Measurements from ENCODE around the gene IL17B. TPM values are rescaled to one million over a fixed set of nuclear protein-coding genes. Genes with fewer than 3 reads are reported as not detected.
"Not testable (repeated sequence)": the region's sequence is repeated elsewhere in the genome, so short reads cannot be mapped to it uniquely, and the experiment has no call there.

Gene IL17B
- total and polyA plus RNA-seq, 2 donors, result 0.24 to 1.2 TPM

DNA sequence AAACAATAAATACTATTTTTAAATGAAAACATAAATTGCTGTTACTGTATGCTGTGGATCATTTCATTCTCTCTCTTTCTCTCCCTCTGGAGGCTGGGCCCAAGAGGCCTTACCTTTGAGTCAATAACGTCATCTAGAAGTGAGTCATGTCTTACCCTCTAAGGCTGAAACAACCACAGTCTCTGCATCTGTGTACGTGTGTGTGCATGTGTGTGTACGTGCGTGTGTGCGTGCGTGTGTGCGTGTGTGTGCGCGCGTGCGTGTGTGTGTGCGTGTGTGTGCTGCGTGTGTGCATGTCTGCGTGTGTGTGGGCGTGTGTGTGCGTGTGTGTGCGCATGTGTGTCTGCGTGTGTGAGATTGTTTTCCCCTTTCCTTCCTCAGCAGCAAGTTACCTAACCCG, 13.6 kb upstream of the IL17B start:
- 99% methylated on average over 19 of the region's 19 CpGs for WGBS

DNA sequence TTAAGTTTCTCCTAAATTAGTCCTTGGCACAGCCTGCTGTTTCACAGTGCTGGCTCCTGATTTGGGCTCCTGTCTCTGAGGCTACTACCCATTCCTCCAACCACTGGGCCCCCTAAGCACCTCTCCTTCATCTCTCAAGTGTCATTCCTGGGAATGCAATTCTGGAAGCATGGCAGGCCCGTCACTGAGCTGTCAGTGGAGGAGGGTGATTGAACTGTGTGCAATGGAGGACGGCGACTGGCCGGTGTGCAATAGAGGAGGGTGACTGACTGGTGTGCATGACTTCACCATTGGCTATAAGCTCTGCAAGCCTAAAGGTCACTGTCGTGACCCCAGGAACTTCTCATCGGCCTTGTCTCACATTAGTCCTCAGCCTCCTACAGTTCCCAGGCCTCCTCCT, 12.4 kb upstream of the IL17B start:
- no peaks in the 10 kb centered on the region for H3K36me3 ChIP-seq (ENCODE audit: control insufficient read depth in 2 of 2, insufficient read depth in 2 of 2, low read length in 1 of 2)
- no peak overlapping the region for H3K27ac ChIP-seq (ENCODE audit: low read depth in 1 of 2, low read length in 1 of 2)
- H3K9me3 ChIP-seq (ENCODE audit: control insufficient read depth in 2 of 2, insufficient read depth in 1 of 2, low read length in 1 of 2), result no peaks in the 10 kb centered on the region
- 98% methylated on average over 6 of the region's 6 CpGs for WGBS
- DNase-seq (ENCODE audit: low read depth in 6 of 9, low spot score in 9 of 9), result no peak
- no peaks in the 10 kb centered on the region for H3K27me3 ChIP-seq (ENCODE audit: control insufficient read depth in 2 of 2, insufficient read depth in 1 of 2, low read length in 1 of 2)
- H3K4me1 ChIP-seq (ENCODE audit: control insufficient read depth in 2 of 2, insufficient read depth in 2 of 2, low read length in 2 of 2), result peaks cover 0 to 5% of the 10 kb centered on the region in 2 donors
- no peak overlapping the region for H3K4me3 ChIP-seq (ENCODE audit: low read length in 2 of 2)

More for the DNA sequence above, 13.6 kb upstream of the IL17B start:
- no peaks in the 10 kb centered on the region for H3K36me3 ChIP-seq (ENCODE audit: control insufficient read depth in 2 of 2, insufficient read depth in 2 of 2, low read length in 1 of 2)
- DNase-seq (ENCODE audit: low read depth in 6 of 9, low spot score in 9 of 9), result no peak
- H3K4me3 ChIP-seq (ENCODE audit: low read length in 2 of 2), result no peak overlapping the region
- no peak overlapping the region for H3K27ac ChIP-seq (ENCODE audit: low read depth in 1 of 2, low read length in 1 of 2)
- H3K9me3 ChIP-seq (ENCODE audit: control insufficient read depth in 2 of 2, insufficient read depth in 1 of 2, low read length in 1 of 2), result no peaks in the 10 kb centered on the region
- no peaks in the 10 kb centered on the region for H3K27me3 ChIP-seq (ENCODE audit: control insufficient read depth in 2 of 2, insufficient read depth in 1 of 2, low read length in 1 of 2)
- no peaks in the 10 kb centered on the region for H3K4me1 ChIP-seq (ENCODE audit: control insufficient read depth in 2 of 2, insufficient read depth in 2 of 2, low read length in 2 of 2)

DNA sequence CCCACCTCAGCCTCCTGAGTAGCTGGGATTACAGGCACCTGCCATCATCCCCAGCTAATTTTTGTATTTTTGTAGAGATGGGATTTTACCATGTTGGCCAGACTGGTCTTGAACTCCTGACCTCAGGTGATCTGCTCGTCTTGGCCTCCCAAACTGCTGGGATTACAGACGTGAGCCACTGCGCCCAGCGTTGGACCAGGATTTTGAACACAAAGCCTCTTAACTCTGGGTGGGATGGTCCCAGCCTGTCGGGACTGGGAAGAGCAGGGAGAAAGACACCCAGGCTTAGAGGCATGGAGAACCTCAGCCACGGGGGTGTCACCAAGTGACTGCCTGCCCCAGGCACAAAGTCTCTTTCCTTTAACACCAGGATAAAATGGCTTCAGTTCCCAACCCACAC, 12.0 kb upstream of the IL17B start:
- H3K4me3 ChIP-seq (ENCODE audit: low read length in 2 of 2); H3K27ac ChIP-seq (ENCODE audit: low read depth in 1 of 2, low read length in 1 of 2); H3K9me3 ChIP-seq (ENCODE audit: control insufficient read depth in 2 of 2, insufficient read depth in 1 of 2, low read length in 1 of 2); H3K36me3 ChIP-seq (ENCODE audit: control insufficient read depth in 2 of 2, insufficient read depth in 2 of 2, low read length in 1 of 2); H3K27me3 ChIP-seq (ENCODE audit: control insufficient read depth in 2 of 2, insufficient read depth in 1 of 2, low read length in 1 of 2); DNase-seq (ENCODE audit: low read depth in 6 of 9, low spot score in 9 of 9); H3K4me1 ChIP-seq (ENCODE audit: control insufficient read depth in 2 of 2, insufficient read depth in 2 of 2, low read length in 2 of 2): not testable (repeated sequence)
- 98% methylated on average over 6 of the region's 6 CpGs for WGBS

DNA sequence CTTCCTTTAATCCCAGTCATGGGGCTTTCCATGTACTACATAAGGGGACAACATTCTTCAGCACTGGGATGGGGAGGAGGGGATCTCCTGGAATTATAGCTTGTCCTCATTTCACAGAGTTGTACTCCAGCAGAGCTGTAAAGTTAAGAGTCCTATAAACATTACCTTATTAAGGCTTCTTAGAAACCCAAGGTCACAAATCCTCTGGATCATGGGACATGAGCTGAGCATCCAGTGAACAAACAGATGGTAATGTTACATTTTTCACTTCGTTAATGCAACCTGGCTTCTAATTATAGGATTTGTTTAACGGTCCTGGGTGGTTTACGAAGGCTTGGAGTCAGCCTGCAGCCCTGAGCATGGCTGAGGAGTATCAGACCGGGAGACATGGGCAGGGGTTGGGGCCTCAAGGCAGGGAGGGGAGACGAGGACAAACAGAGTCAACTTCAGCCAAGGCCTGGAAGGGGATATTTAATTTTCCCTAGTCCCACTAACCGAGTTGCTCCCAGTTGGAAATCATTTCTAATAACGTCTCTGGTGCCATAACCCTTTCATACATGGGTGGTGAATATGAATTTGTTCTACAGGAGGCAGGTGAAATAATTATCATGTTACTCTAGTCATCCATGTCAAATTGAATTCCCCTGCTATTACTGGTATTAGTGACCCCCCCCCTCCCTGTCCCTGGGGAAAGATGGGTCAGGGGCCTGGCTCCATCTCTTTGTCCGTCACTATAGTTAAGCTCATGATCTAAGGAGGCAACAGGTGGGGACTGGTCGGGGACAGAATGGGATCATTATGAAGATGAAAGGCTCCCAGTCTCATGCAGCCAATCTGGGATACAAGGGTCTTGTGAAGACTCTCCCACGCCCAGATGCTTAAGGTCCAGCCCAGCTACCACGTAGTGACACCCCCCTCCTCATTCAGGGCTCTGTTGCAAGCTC, 10.7 kb upstream of the IL17B start:
- WGBS, result 90% methylated on average over 11 of the region's 11 CpGs
- Histone ChIP-seq H3K36me3 (ENCODE audit: control insufficient read depth in 2 of 2, insufficient read depth in 2 of 2, low read length in 1 of 2) (no peaks in the 10 kb centered on the region), H3K4me1 (ENCODE audit: control insufficient read depth in 2 of 2, insufficient read depth in 2 of 2, low read length in 2 of 2) (peaks cover 6 to 20% of the 10 kb centered on the region in 2 donors), H3K27ac (ENCODE audit: low read depth in 1 of 2, low read length in 1 of 2) (no peak overlapping the region), H3K9me3 (ENCODE audit: control insufficient read depth in 2 of 2, insufficient read depth in 1 of 2, low read length in 1 of 2) (no peaks in the 10 kb centered on the region), H3K27me3 (ENCODE audit: control insufficient read depth in 2 of 2, insufficient read depth in 1 of 2, low read length in 1 of 2) (no peaks in the 10 kb centered on the region), H3K4me3 (ENCODE audit: low read length in 2 of 2) (no peak overlapping the region)
- no peak for DNase-seq (ENCODE audit: low read depth in 6 of 9, low spot score in 9 of 9)

DNA sequence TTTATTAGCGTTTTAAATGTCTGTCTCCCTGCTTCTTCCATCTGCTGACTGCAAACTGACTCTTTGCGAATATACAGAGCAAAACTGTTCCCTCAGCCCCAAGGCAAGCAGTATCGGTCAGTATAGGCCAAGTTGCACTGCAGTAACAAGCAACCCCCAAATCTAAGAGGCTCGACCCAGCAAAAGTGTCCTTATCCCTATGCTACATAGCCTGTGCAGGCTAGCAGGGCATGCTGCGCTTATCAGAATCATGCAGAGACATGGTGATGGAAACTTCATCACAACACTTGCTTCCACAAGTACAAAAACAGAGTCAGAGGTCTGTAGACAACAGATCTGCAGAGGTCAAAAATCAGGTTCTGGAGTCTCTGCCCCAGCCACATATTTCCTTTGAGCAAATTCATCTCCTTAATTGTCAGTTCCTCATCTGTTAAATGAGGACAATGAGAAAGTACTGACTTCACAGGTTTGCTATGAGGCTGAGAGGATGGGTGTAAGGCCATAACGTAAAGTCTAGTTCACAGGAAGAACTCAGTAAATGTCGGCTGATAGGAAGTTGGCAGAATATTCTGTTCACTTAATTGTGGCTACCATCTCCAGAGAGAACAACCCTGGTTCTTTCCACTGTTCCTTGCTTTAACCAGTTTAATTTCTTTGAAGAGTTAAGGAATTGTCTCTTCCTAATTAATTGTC, 9.6 kb upstream of the IL17B start:
- DNase-seq (ENCODE audit: low read depth in 6 of 9, low spot score in 9 of 9), result no peak
- H3K27ac ChIP-seq (ENCODE audit: low read depth in 1 of 2, low read length in 1 of 2), result no peak overlapping the region
- no peak overlapping the region for H3K4me3 ChIP-seq (ENCODE audit: low read length in 2 of 2)
- H3K27me3 ChIP-seq (ENCODE audit: control insufficient read depth in 2 of 2, insufficient read depth in 1 of 2, low read length in 1 of 2), result no peaks in the 10 kb centered on the region
- no peaks in the 10 kb centered on the region for H3K9me3 ChIP-seq (ENCODE audit: control insufficient read depth in 2 of 2, insufficient read depth in 1 of 2, low read length in 1 of 2)
- no peaks in the 10 kb centered on the region for H3K36me3 ChIP-seq (ENCODE audit: control insufficient read depth in 2 of 2, insufficient read depth in 2 of 2, low read length in 1 of 2)
- WGBS, result 78% methylated on average over 7 of the region's 7 CpGs
- H3K4me1 ChIP-seq (ENCODE audit: control insufficient read depth in 2 of 2, insufficient read depth in 2 of 2, low read length in 2 of 2), result peaks cover 6 to 20% of the 10 kb centered on the region in 2 donors

DNA sequence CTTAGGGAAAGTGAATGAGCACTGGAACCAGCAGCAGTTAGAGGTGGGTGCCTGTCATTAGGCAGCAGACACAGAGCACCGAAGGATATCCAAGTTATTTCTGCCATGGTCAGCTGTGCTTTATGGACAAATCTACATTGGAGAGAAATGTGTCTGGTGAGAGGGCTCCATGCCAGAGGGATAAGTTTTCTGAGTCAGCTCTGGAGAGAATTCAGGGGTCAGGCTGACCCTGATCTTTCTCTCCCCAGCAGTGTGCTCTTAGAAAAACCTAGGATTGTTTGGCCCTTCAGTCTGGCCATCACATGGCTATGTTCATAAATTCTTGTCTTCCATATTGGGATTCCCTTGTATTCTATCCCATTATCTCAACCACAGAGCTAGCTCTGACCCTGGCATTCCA, 8.9 kb upstream of the IL17B start:
- Histone ChIP-seq H3K27ac (ENCODE audit: low read depth in 1 of 2, low read length in 1 of 2) (no peak overlapping the region), H3K36me3 (ENCODE audit: control insufficient read depth in 2 of 2, insufficient read depth in 2 of 2, low read length in 1 of 2) (no peaks in the 10 kb centered on the region), H3K4me3 (ENCODE audit: low read length in 2 of 2) (no peak overlapping the region), H3K27me3 (ENCODE audit: control insufficient read depth in 2 of 2, insufficient read depth in 1 of 2, low read length in 1 of 2) (no peaks in the 10 kb centered on the region), H3K9me3 (ENCODE audit: control insufficient read depth in 2 of 2, insufficient read depth in 1 of 2, low read length in 1 of 2) (no peaks in the 10 kb centered on the region), H3K4me1 (ENCODE audit: control insufficient read depth in 2 of 2, insufficient read depth in 2 of 2, low read length in 2 of 2) (peaks cover 6 to 20% of the 10 kb centered on the region in 2 donors)
- 98% methylated on average over 1 of the region's 1 CpG for WGBS
- no peak for DNase-seq (ENCODE audit: low read depth in 6 of 9, low spot score in 9 of 9)

DNA sequence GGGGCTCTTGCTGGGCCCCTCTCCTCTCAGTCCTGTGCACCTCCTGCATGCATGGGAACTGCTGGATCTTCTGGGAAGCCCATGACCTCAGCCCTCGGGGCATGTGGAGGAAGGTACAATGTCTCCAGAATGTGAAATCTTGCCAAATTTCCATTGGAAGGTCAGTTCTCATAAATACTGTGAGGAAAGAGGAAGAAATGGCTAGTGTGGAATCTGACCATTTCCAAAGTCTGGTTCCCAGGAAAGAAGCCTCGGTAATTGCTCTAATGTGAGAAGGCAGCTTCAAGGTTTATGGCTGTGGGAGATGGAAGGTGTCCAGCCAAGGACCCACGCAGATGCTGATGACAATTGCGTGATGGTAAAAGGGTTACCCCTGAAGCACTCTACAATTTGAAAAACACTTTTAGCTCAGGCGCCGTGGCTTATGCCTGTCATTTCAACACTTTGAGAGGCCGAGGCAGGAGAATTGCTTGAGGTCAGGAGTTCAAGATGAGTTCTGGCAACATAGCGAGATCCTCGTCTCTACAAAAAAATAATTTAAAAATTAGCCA, 8.1 kb upstream of the IL17B start:
- no peak overlapping the region for H3K27ac ChIP-seq (ENCODE audit: low read depth in 1 of 2, low read length in 1 of 2)
- no peaks in the 10 kb centered on the region for H3K27me3 ChIP-seq (ENCODE audit: control insufficient read depth in 2 of 2, insufficient read depth in 1 of 2, low read length in 1 of 2)
- peaks cover 6 to 20% of the 10 kb centered on the region in 2 donors for H3K4me1 ChIP-seq (ENCODE audit: control insufficient read depth in 2 of 2, insufficient read depth in 2 of 2, low read length in 2 of 2)
- no peaks in the 10 kb centered on the region for H3K36me3 ChIP-seq (ENCODE audit: control insufficient read depth in 2 of 2, insufficient read depth in 2 of 2, low read length in 1 of 2)
- H3K9me3 ChIP-seq (ENCODE audit: control insufficient read depth in 2 of 2, insufficient read depth in 1 of 2, low read length in 1 of 2), result no peaks in the 10 kb centered on the region
- WGBS, result 97% methylated on average over 9 of the region's 9 CpGs
- DNase-seq (ENCODE audit: low read depth in 6 of 9, low spot score in 9 of 9), result no peak
- no peak overlapping the region for H3K4me3 ChIP-seq (ENCODE audit: low read length in 2 of 2)

DNA sequence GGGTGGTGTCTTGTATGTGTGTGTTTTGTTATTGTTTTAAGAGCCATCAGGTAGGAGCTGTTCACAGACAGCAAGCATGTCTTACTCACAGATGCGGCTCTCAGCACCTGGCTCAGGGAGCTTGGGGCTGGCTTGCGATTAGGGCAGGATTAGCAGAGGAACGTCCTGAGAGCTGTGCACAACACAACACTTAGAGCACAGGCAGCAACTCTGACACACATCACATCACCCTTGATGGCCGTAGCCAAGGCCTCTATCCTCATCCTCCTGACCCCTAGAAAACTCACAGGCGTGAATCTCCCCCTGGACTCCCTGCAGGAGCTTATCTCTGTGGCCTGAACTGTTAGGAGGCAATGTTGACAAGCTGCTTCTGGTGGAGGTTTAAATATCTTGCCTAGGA, 7.1 kb upstream of the IL17B start:
- peak in 5 of 9 donors; percentile 14 to 46 (median 30) for DNase-seq (ENCODE audit: low read depth in 6 of 9, low spot score in 9 of 9)
- no peak overlapping the region for H3K4me3 ChIP-seq (ENCODE audit: low read length in 2 of 2)
- no peaks in the 10 kb centered on the region for H3K9me3 ChIP-seq (ENCODE audit: control insufficient read depth in 2 of 2, insufficient read depth in 1 of 2, low read length in 1 of 2)
- H3K36me3 ChIP-seq (ENCODE audit: control insufficient read depth in 2 of 2, insufficient read depth in 2 of 2, low read length in 1 of 2), result no peaks in the 10 kb centered on the region
- H3K4me1 ChIP-seq (ENCODE audit: control insufficient read depth in 2 of 2, insufficient read depth in 2 of 2, low read length in 2 of 2), result peaks cover 6 to 20% of the 10 kb centered on the region in 2 donors
- WGBS, result 86% methylated on average over 5 of the region's 5 CpGs
- peak overlapping the region in 1 of 2 donors; percentile 92 for H3K27ac ChIP-seq (ENCODE audit: low read depth in 1 of 2, low read length in 1 of 2)
- no peaks in the 10 kb centered on the region for H3K27me3 ChIP-seq (ENCODE audit: control insufficient read depth in 2 of 2, insufficient read depth in 1 of 2, low read length in 1 of 2)

DNA sequence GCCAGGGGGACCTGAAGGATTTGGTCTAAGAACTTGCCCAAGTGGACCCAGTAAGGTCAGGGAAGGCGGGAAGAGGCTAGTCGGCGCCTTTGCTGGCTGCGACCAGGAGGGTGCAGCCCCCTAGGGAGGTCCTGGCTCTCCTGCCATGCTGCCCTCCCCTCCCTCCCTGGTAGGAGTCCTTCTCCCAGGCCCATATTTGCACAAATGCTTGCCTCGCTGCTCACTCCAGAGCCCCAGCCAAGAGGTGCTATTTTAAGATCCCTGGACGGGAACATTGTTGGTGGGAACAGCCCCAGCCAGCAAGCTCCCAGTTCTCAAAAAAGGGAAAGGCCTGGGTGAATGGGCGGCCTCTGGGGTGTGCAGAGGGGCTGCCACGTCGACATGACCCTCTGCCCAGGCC, 4.3 kb upstream of the IL17B start:
- Histone ChIP-seq H3K9me3 (ENCODE audit: control insufficient read depth in 2 of 2, insufficient read depth in 1 of 2, low read length in 1 of 2) (no peaks in the 10 kb centered on the region), H3K27ac (ENCODE audit: low read depth in 1 of 2, low read length in 1 of 2) (no peak overlapping the region), H3K4me3 (ENCODE audit: low read length in 2 of 2) (no peak overlapping the region), H3K27me3 (ENCODE audit: control insufficient read depth in 2 of 2, insufficient read depth in 1 of 2, low read length in 1 of 2) (no peaks in the 10 kb centered on the region), H3K4me1 (ENCODE audit: control insufficient read depth in 2 of 2, insufficient read depth in 2 of 2, low read length in 2 of 2) (peaks cover 6 to 20% of the 10 kb centered on the region in 2 donors), H3K36me3 (ENCODE audit: control insufficient read depth in 2 of 2, insufficient read depth in 2 of 2, low read length in 1 of 2) (no peaks in the 10 kb centered on the region)
- WGBS, result 95% methylated on average over 9 of the region's 9 CpGs
- no peak for DNase-seq (ENCODE audit: low read depth in 6 of 9, low spot score in 9 of 9)
